SKM-1 (cell line): ENCODE results near the gene DLG5.

Experiments used
- DNase-seq: peaks from one replicate; lab custom pipeline; 2025; ENCODE audit not compliant: unreplicated experiment; lab: John Stamatoyannopoulos, UW

Gene DLG5

GRCh38 chr10:77926566-77927401 is at the start of gene DLG5:
TSS of gene DLG5 (minus strand) at chr10:77926755. CDS start at chr10:77926520, 235 bp downstream.
- no peak for DNase-seq

GRCh38 chr10:77975086-77975666 is 48.6 kb upstream of the DLG5 start:
- no peak for DNase-seq

GRCh38 chr10:77974396-77975074 is 48.0 kb upstream of the DLG5 start:
- no peak for DNase-seq

- no peak for DNase-seq
Measured at GRCh38 chr10:77973276-77973675, 46.7 kb upstream of the DLG5 start.

- no peak for DNase-seq
Measured at GRCh38 chr10:77972148-77972547, 45.6 kb upstream of the DLG5 start.

- no peak for DNase-seq
Measured at GRCh38 chr10:77971804-77972144, 45.2 kb upstream of the DLG5 start.

GRCh38 chr10:77970869-77971803 is 44.6 kb upstream of the DLG5 start:
- no peak for DNase-seq

- DNase-seq, result no peak
Measured at GRCh38 chr10:77969114-77969513, 42.6 kb upstream of the DLG5 start.

GRCh38 chr10:77967611-77968022 is 41.1 kb upstream of the DLG5 start:
- DNase-seq, result no peak

- DNase-seq, result no peak
Measured at GRCh38 chr10:77965294-77965693, 38.7 kb upstream of the DLG5 start.

GRCh38 chr10:77964811-77965210 is 38.3 kb upstream of the DLG5 start:
- no peak for DNase-seq

- no peak for DNase-seq
Measured at GRCh38 chr10:77963901-77964300, 37.3 kb upstream of the DLG5 start.

- no peak for DNase-seq
Measured at GRCh38 chr10:77962350-77963146, 36.0 kb upstream of the DLG5 start.

- no peak for DNase-seq
Measured at GRCh38 chr10:77961668-77962067, 35.1 kb upstream of the DLG5 start.

GRCh38 chr10:77960829-77961329 is 34.3 kb upstream of the DLG5 start:
- DNase-seq, result no peak

GRCh38 chr10:77959887-77960455 is 33.4 kb upstream of the DLG5 start:
- no peak for DNase-seq

- no peak for DNase-seq
Measured at GRCh38 chr10:77959384-77959783, 32.8 kb upstream of the DLG5 start.

- no peak for DNase-seq
Measured at GRCh38 chr10:77955136-77955535, 28.6 kb upstream of the DLG5 start.

GRCh38 chr10:77949167-77949566 is 22.6 kb upstream of the DLG5 start:
- no peak for DNase-seq

GRCh38 chr10:77946084-77946483 is 19.5 kb upstream of the DLG5 start:
- DNase-seq, result no peak
